H1 (cell line): Measurements from ENCODE around the gene KIF13A. TPM values are rescaled to one million over a fixed set of nuclear protein-coding genes. Genes with fewer than 3 reads are reported as not detected.

ENCODE experiments used
- CTCF ChIA-PET: fragments of 300-600 bp; sonication (Branson Sonifier 250); formaldehyde crosslinking; loops from one replicate; lab custom pipeline; 2021; ENCODE audit not compliant: partially characterized antibody; lab: Charles Lee
- POLR2A ChIA-PET: fragments of 300-600 bp; sonication (Branson Sonifier 250); formaldehyde crosslinking; loops from one replicate; lab custom pipeline; 2021; ENCODE audit warnings: inconsistent platforms; ENCODE audit not compliant: partially characterized antibody; lab: Charles Lee
- DNase-seq, 2 experiments: peaks; one replicate each; pipeline versions ENCODE4 v3.0.0 to v3.0.0-alpha.2; 2010 to 2022; ENCODE audit warnings: low spot score in 2 of 2, low read depth in 1 of 2, mixed read lengths in 1 of 2
- FAIRE-seq: peaks from 2 replicates; lab custom pipeline; 2011; peaks lifted over from hg19 to GRCh38; lab: Jason Lieb, UNC
- H2AFZ ChIP-seq: 2 replicates; pipeline ENCODE4 v1.8.1; 2012; ENCODE audit warnings: low read length, inconsistent platforms
- H2AK5ac ChIP-seq: 2 replicates; pipeline ENCODE4 v1.6.1; 2013; ENCODE audit warnings: low read depth, low read length
- H2BK120ac ChIP-seq: replicated peaks from 2 replicates; pipeline ENCODE3; 2013; ENCODE audit warnings: low read depth, low read length, inconsistent platforms
- H2BK12ac ChIP-seq: 2 replicates; pipeline ENCODE4 v1.6.1; 2013; ENCODE audit warnings: low read depth, low read length
- H2BK15ac ChIP-seq: 2 replicates; pipeline ENCODE4 v1.6.1; 2013; ENCODE audit warnings: low read length
- H2BK20ac ChIP-seq: 2 replicates; pipeline ENCODE4 v1.6.1; 2013; ENCODE audit warnings: low read length
- H2BK5ac ChIP-seq: 2 replicates; pipeline ENCODE4 v1.6.1; 2013; ENCODE audit warnings: low read depth, low read length
- H3K14ac ChIP-seq: 2 replicates; pipeline ENCODE4 v1.6.1; 2013; ENCODE audit warnings: inconsistent platforms; ENCODE audit not compliant: insufficient read length
- H3K18ac ChIP-seq: 2 replicates; pipeline ENCODE4 v1.6.1; 2013; ENCODE audit warnings: low read length; ENCODE audit errors: extremely low read depth
- H3K23ac ChIP-seq: 2 replicates; pipeline ENCODE4 v1.6.1; 2013; ENCODE audit warnings: inconsistent platforms; ENCODE audit not compliant: insufficient read length
- H3K23me2 ChIP-seq: 2 replicates; pipeline ENCODE4 v1.6.1; 2013; ENCODE audit warnings: low read depth, low read length
- H3K27ac ChIP-seq: 2 replicates; pipeline ENCODE4 v1.6.1; 2011; ENCODE audit warnings: low read depth, low read length, inconsistent platforms
- H3K27me3 ChIP-seq, 4 experiments: replicated peaks in 1 of 4; 1 replicate in 1 of 4; 2 replicates in 3 of 4; pipeline versions ENCODE4 v1.6.1 to v1.8.1; 2011 to 2013; ENCODE audit warnings: low read length in 3 of 4, mild to moderate bottlenecking in 3 of 4, inconsistent platforms in 2 of 4, mixed read lengths in 2 of 4, moderate library complexity in 1 of 4; ENCODE audit not compliant: control insufficient read depth in 3 of 4, insufficient read depth in 3 of 4; ENCODE audit errors: extremely low read depth in 1 of 4
- H3K36me3 ChIP-seq, 4 experiments: 2 replicates each; pipeline versions ENCODE4 v1.6.1 to v1.8.1; 2011 to 2013; ENCODE audit warnings: mild to moderate bottlenecking in 4 of 4, low read length in 3 of 4, moderate library complexity in 2 of 4, control low read depth in 1 of 4, inconsistent platforms in 1 of 4; ENCODE audit not compliant: insufficient read depth in 4 of 4, control insufficient read depth in 2 of 4
- H3K4ac ChIP-seq: replicated peaks from 2 replicates; pipeline ENCODE3; 2013; ENCODE audit warnings: low read length, low read depth, mixed read lengths, inconsistent platforms; ENCODE audit not compliant: insufficient read length
- H3K4me1 ChIP-seq, 4 experiments: replicated peaks in 1 of 4; 1 replicate in 1 of 4; 2 replicates in 3 of 4; pipeline versions ENCODE4 v1.6.1 to v1.8.1; 2011 to 2013; ENCODE audit warnings: low read length in 3 of 4, inconsistent platforms in 2 of 4, mixed read lengths in 1 of 4; ENCODE audit not compliant: insufficient read depth in 4 of 4, control insufficient read depth in 3 of 4
- H3K4me2 ChIP-seq, 2 experiments: 2 replicates each; pipeline versions ENCODE4 v1.6.1 to v1.8.1; 2011 to 2013; ENCODE audit warnings: low read depth in 2 of 2, low read length in 2 of 2, control low read depth in 1 of 2, inconsistent platforms in 1 of 2, mild to moderate bottlenecking in 1 of 2; ENCODE audit not compliant: insufficient read depth in 1 of 2
- H3K4me3 ChIP-seq, 4 experiments: fragments of 200-600, 300-600 bp in 1 of 4; sonication (generic), shearing (Covaris generic), sonication (Bioruptor Twin) in 1 of 4; 2 replicates each; pipeline versions ENCODE4 v1.5.1 to v1.8.1; 2011 to 2016; ENCODE audit warnings: low read length in 4 of 4, low read depth in 3 of 4, control low read depth in 2 of 4, inconsistent platforms in 2 of 4, mild to moderate bottlenecking in 2 of 4, mixed read lengths in 1 of 4, moderate library complexity in 1 of 4; ENCODE audit not compliant: insufficient read depth in 2 of 4; ENCODE audit errors: extremely low read depth in 1 of 4
- H3K56ac ChIP-seq: replicated peaks from 2 replicates; pipeline ENCODE3; 2013; ENCODE audit warnings: low read depth, mild to moderate bottlenecking, mixed read lengths, low read length, inconsistent platforms; ENCODE audit not compliant: insufficient read length
- H3K79me1 ChIP-seq: 2 replicates; pipeline ENCODE4 v1.6.1; 2013; ENCODE audit warnings: low read depth, low read length, control low read depth
- H3K79me2 ChIP-seq, 2 experiments: 2 replicates each; pipeline versions ENCODE4 v1.6.1 to v1.8.1; 2012 to 2013; ENCODE audit warnings: low read length in 2 of 2, mild to moderate bottlenecking in 2 of 2, inconsistent platforms in 1 of 2; ENCODE audit not compliant: insufficient read depth in 2 of 2, control insufficient read depth in 1 of 2
- H3K9ac ChIP-seq, 4 experiments: replicated peaks in 1 of 4; 1 replicate in 1 of 4; 2 replicates in 3 of 4; pipeline versions ENCODE4 v1.6.1 to v1.8.1; 2011 to 2013; ENCODE audit warnings: low read depth in 3 of 4, low read length in 3 of 4, control low read depth in 2 of 4, mild to moderate bottlenecking in 2 of 4, moderate library complexity in 2 of 4, inconsistent platforms in 1 of 4; ENCODE audit errors: extremely low read depth in 1 of 4
- H3K9me3 ChIP-seq, 2 experiments: 2 replicates each; pipeline versions ENCODE4 v1.6.1 to v1.8.1; 2012 to 2013; ENCODE audit warnings: mild to moderate bottlenecking in 2 of 2, moderate library complexity in 2 of 2, control low read depth in 1 of 2, inconsistent platforms in 1 of 2, low read depth in 1 of 2, low read length in 1 of 2, mixed read lengths in 1 of 2; ENCODE audit not compliant: insufficient read depth in 2 of 2
- H4K20me1 ChIP-seq, 2 experiments: replicated peaks in 1 of 2; 2 replicates each; pipeline versions ENCODE3 to v1.8.1; 2011 to 2013; ENCODE audit warnings: inconsistent platforms in 2 of 2, low read length in 2 of 2, mild to moderate bottlenecking in 1 of 2; ENCODE audit not compliant: insufficient read depth in 2 of 2, control insufficient read depth in 1 of 2
- H4K5ac ChIP-seq: 2 replicates; pipeline ENCODE4 v1.6.1; 2013; ENCODE audit warnings: low read length, low read depth, mixed read lengths, inconsistent platforms; ENCODE audit not compliant: insufficient read length
- H4K8ac ChIP-seq: 2 replicates; pipeline ENCODE4 v1.8.0; 2013; ENCODE audit warnings: mild to moderate bottlenecking, moderate library complexity, low read length, inconsistent platforms; ENCODE audit not compliant: insufficient read depth; ENCODE audit errors: extremely low read depth
- H4K91ac ChIP-seq: replicated peaks from 2 replicates; pipeline ENCODE3; 2013; ENCODE audit warnings: low read length, mixed read lengths, inconsistent platforms; ENCODE audit not compliant: insufficient read length
- CHD2 ChIP-seq: IDR thresholded peaks from 2 replicates; pipeline ENCODE4 v1.6.1; 2012; ENCODE audit warnings: low read length, improper control_type of control experiment
- POLR2A ChIP-seq, 2 experiments: IDR thresholded peaks; 1 replicate in 1 of 2; 2 replicates in 1 of 2; pipeline ENCODE4 v1.6.1; 2011; ENCODE audit warnings: low read depth in 2 of 2, low read length in 2 of 2, mild to moderate bottlenecking in 2 of 2; ENCODE audit errors: control extremely low read depth in 1 of 2
- SIN3A ChIP-seq, 2 experiments: IDR thresholded peaks in 1 of 2; conservative IDR thresholded peaks in 1 of 2; 2 replicates each; pipeline ENCODE4 v1.6.1; 2011 to 2012; ENCODE audit warnings: low read length in 2 of 2, improper control_type of control experiment in 1 of 2, low read depth in 1 of 2, mild to moderate bottlenecking in 1 of 2
- SP4 ChIP-seq: IDR thresholded peaks from 2 replicates; pipeline ENCODE4 v1.6.1; 2012; ENCODE audit warnings: low read length, inconsistent platforms
- TAF7 ChIP-seq: optimal IDR thresholded peaks from 2 replicates; pipeline ENCODE3; 2011; ENCODE audit warnings: low read depth, mild to moderate bottlenecking, inconsistent platforms, low read length, moderate library complexity, borderline replicate concordance
- TEAD4 ChIP-seq: IDR thresholded peaks from 2 replicates; pipeline ENCODE4 v1.6.1; 2012; ENCODE audit warnings: low read depth, low read length, inconsistent platforms, mixed read lengths
- WGBS, 2 experiments: shearing (Covaris generic) in 1 of 2; methylation state at CpG; one replicate each; pipeline versions ENCODE4 v1.1.6 to v1.1.7; 2013 to 2015; ENCODE audit warnings: low lambda C conversion rate in 2 of 2, mixed read lengths in 2 of 2, inconsistent platforms in 1 of 2, low coverage in 1 of 2, missing lambda C conversion rate in 1 of 2; ENCODE audit not compliant: insufficient replicate concordance in 2 of 2, insufficient coverage in 1 of 2, insufficient read length in 1 of 2; ENCODE audit errors: extremely low coverage in 1 of 2, missing lambda C conversion rate in 1 of 2; 5-methylcytosine and 5-hydroxymethylcytosine counted together
- polyA plus RNA-seq, 7 experiments: library from polyadenylated mRNA; depleted of rRNA in 3 of 7; stranded (reverse) in 5 of 7; unstranded in 2 of 7; fragments of >200 nt in 5 of 7; fragments of 200-250 nt in 2 of 7; gene quantifications; 1 replicate in 5 of 7; 2 replicates in 1 of 7; 4 replicates in 1 of 7; pipeline versions ENCODE4 v1.2.1 to v1.2.3, GENCODE V29; 2011 to 2013; ENCODE audit warnings: missing spikeins in 2 of 7, mixed read lengths in 2 of 7
- total RNA-seq: library from RNA; stranded (reverse); fragmentation: NEBNext Ultra II Directional; extraction: Animal tissue kit (Norgen Biotek cat#: 25700); gene quantifications from 2 replicates; pipeline ENCODE4 v1.2.1, GENCODE V29; 2021
- TF ChIP-seq, protein P1 (sequence below): IDR thresholded peaks from 2 replicates; pipeline ENCODE4 v1.6.1; 2011; ENCODE audit warnings: low read depth, mild to moderate bottlenecking, low read length; ENCODE audit not compliant: insufficient read depth
- TF ChIP-seq, protein P2 (sequence below), 3 experiments: IDR thresholded peaks; 1 replicate in 2 of 3; 2 replicates in 1 of 3; pipeline versions ENCODE4 v1.5.1 to v1.6.1; 2011; ENCODE audit warnings: low read length in 3 of 3, mild to moderate bottlenecking in 3 of 3, inconsistent platforms in 2 of 3, low read depth in 1 of 3, moderate library complexity in 1 of 3; ENCODE audit not compliant: insufficient read depth in 1 of 3; ENCODE audit errors: control extremely low read depth in 1 of 3
- TF ChIP-seq, protein P3 (sequence below): IDR thresholded peaks from 2 replicates; pipeline ENCODE4 v1.6.1; 2012; ENCODE audit warnings: low read length, inconsistent platforms

Gene KIF13A
- total and polyA plus RNA-seq, 2 of the 8 experiments (the other 6 are each of a cell fraction or from before 2014, with no cell fraction given): 14.7 to 40.8 TPM

DNA sequence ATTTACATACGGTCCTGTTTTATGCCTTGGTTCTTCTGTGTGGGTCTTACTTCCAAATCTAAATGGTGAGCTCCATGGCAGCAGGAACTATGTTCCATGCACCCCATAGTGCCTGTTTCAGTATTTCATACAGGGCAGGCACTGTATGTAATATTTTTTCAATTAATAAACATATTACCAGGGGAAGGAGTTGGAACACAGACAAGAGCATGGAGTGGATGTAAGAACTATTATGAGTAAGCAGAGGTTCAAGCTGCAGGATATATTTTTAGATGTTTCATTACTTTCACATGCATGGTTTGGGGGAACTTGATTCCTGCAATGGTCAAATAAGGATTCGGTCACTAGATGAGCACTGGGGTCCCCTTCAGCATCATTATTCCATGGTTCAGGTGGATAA, 108.3 kb downstream of the KIF13A start:
- Histone ChIP-seq H2BK20ac (no peak overlapping the region), H3K27ac (no peak overlapping the region), H3K4me1 (peaks cover 0 to 2% (median 0%) of the 10 kb centered on the region in 4 experiments; a peak in 2 of 7 replicates), H2BK12ac (no peak overlapping the region), H2AK5ac (no peak overlapping the region), H2BK5ac (no peak overlapping the region), H3K79me1 (no peaks in the 10 kb centered on the region; the same call in 1 of the 2 replicates), H4K5ac (no peak overlapping the region), H3K27me3 (no peaks in the 10 kb centered on the region), H3K23ac (no peak overlapping the region), H3K56ac (no peak overlapping the region), H3K9ac (no peak overlapping the region), H3K36me3 (no peaks in the 10 kb centered on the region), H2AFZ (no peak overlapping the region), H3K18ac (no peak overlapping the region), H4K91ac (no peak overlapping the region), H3K9me3 (no peaks in the 10 kb centered on the region), H3K79me2 (no peaks in the 10 kb centered on the region), H2BK15ac (no peak overlapping the region), H4K20me1 (no peaks in the 10 kb centered on the region), H3K4me2 (no peak overlapping the region), H3K23me2 (no peaks in the 10 kb centered on the region), H2BK120ac (no peak overlapping the region), H3K4ac (no peak overlapping the region), H3K14ac (no peak overlapping the region), H4K8ac (no peak overlapping the region), H3K4me3 (no peak overlapping the region)
- FAIRE-seq (no peak), DNase-seq (no peak)
- 94% methylated on average over 2 of the region's 2 CpGs; no CpG with 5 or more reads in 1 of the 2 experiments for WGBS, 2 experiments
- POLR2A ChIA-PET: no interaction called here
- CTCF ChIA-PET: interaction anchor here (0.7 kb wide), 1 partner anchor 216 kb away, joined by 3 read pairs; no protein-coding TSS in a partner anchor
- no peak for TF ChIP-seq POLR2A (IDR thresholded peaks at IDR 0.05; ENCODE audit: control extremely low read depth in 1 of 2, low read depth in 2 of 2, low read length in 2 of 2)
- no peak for TF ChIP-seq TEAD4
- TF ChIP-seq SIN3A (conservative IDR thresholded peaks at IDR 0.05 in 1 of 2, IDR thresholded peaks at IDR 0.05 in 1 of 2; ENCODE audit: low read depth in 1 of 2, low read length in 2 of 2): no peak
- TF ChIP-seq CHD2: no peak
- TF ChIP-seq, protein P1, sequence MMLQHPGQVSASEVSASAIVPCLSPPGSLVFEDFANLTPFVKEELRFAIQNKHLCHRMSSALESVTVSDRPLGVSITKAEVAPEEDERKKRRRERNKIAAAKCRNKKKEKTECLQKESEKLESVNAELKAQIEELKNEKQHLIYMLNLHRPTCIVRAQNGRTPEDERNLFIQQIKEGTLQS: no peak
- TF ChIP-seq, protein P2, sequence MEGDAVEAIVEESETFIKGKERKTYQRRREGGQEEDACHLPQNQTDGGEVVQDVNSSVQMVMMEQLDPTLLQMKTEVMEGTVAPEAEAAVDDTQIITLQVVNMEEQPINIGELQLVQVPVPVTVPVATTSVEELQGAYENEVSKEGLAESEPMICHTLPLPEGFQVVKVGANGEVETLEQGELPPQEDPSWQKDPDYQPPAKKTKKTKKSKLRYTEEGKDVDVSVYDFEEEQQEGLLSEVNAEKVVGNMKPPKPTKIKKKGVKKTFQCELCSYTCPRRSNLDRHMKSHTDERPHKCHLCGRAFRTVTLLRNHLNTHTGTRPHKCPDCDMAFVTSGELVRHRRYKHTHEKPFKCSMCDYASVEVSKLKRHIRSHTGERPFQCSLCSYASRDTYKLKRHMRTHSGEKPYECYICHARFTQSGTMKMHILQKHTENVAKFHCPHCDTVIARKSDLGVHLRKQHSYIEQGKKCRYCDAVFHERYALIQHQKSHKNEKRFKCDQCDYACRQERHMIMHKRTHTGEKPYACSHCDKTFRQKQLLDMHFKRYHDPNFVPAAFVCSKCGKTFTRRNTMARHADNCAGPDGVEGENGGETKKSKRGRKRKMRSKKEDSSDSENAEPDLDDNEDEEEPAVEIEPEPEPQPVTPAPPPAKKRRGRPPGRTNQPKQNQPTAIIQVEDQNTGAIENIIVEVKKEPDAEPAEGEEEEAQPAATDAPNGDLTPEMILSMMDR (IDR thresholded peaks at IDR 0.05; ENCODE audit: control extremely low read depth in 1 of 3, insufficient read depth in 1 of 3, low read depth in 1 of 3, low read length in 3 of 3): no peak
- no peak for TF ChIP-seq TAF7
- TF ChIP-seq, protein P3, sequence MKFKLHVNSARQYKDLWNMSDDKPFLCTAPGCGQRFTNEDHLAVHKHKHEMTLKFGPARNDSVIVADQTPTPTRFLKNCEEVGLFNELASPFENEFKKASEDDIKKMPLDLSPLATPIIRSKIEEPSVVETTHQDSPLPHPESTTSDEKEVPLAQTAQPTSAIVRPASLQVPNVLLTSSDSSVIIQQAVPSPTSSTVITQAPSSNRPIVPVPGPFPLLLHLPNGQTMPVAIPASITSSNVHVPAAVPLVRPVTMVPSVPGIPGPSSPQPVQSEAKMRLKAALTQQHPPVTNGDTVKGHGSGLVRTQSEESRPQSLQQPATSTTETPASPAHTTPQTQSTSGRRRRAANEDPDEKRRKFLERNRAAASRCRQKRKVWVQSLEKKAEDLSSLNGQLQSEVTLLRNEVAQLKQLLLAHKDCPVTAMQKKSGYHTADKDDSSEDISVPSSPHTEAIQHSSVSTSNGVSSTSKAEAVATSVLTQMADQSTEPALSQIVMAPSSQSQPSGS: no peak
- no peak for TF ChIP-seq SP4
